GM20000 (cell line): Measurements from ENCODE around the gene MOCS3.

Experiments used
- DNase-seq: peaks from one replicate; pipeline ENCODE4 v3.0.0; 2012; ENCODE audit warnings: low spot score
- CTCF ChIP-seq: IDR thresholded peaks from 2 replicates; pipeline ENCODE4 v1.5.1; 2012; ENCODE audit warnings: mild to moderate bottlenecking, control low read depth; ENCODE audit errors: extremely low read depth, missing control alignments

The MOCS3 gene

GRCh38 chr20:50928469-50928868, 30.1 kb upstream of the MOCS3 start:
- no peak for TF ChIP-seq CTCF
- DNase-seq = no peak

GRCh38 chr20:50929299-50930138, 29.1 kb upstream of the MOCS3 start:
- peak; percentile 92 for TF ChIP-seq CTCF
- DNase-seq = peak; percentile 87

GRCh38 chr20:50930139-50930975, 28.3 kb upstream of the MOCS3 start:
- DNase-seq = no peak
- no peak for TF ChIP-seq CTCF

GRCh38 chr20:50930976-50931305, 27.7 kb upstream of the MOCS3 start:
- DNase-seq = peak; percentile 81
- TF ChIP-seq CTCF = no peak

- DNase-seq = peak; percentile 90
- TF ChIP-seq CTCF = peak; percentile 23
Measured at GRCh38 chr20:50931306-50932015, 27.2 kb upstream of the MOCS3 start, which contains the start of gene ADNP. Gene ADNP, minus strand, starts transcription at chr20:50931437. Its CDS starts 27,441 bp downstream, at chr20:50903996.

GRCh38 chr20:50932016-50932485, 26.6 kb upstream of the MOCS3 start:
- no peak for TF ChIP-seq CTCF
- no peak for DNase-seq
